Measurements from ENCODE around the gene OCA2.

DNA sequence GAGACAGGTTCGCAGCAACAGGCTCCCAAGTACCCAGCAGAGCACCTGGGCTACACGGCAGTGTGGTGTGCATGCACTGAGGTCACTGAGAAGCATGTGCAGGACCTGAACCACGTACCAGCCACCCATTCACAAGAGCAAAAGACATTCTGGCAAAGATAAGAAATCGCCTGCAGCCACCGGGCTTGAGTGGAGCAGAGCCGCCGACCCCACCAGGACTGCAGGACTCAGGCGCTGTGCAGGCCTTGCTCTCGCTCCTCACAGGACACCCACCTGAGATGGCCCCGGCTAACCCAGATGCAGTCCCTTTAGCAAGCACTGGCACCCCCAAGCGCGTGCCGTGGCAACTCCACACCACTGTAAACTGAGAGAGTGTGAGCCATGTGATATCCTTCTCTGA, 32.3 kb upstream of the OCA2 start:
- TF ChIP-seq, protein P1, sequence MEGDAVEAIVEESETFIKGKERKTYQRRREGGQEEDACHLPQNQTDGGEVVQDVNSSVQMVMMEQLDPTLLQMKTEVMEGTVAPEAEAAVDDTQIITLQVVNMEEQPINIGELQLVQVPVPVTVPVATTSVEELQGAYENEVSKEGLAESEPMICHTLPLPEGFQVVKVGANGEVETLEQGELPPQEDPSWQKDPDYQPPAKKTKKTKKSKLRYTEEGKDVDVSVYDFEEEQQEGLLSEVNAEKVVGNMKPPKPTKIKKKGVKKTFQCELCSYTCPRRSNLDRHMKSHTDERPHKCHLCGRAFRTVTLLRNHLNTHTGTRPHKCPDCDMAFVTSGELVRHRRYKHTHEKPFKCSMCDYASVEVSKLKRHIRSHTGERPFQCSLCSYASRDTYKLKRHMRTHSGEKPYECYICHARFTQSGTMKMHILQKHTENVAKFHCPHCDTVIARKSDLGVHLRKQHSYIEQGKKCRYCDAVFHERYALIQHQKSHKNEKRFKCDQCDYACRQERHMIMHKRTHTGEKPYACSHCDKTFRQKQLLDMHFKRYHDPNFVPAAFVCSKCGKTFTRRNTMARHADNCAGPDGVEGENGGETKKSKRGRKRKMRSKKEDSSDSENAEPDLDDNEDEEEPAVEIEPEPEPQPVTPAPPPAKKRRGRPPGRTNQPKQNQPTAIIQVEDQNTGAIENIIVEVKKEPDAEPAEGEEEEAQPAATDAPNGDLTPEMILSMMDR (IDR thresholded peaks at IDR 0.05; ENCODE audit: insufficient read depth, low read length, poor library complexity, severe bottlenecking): no peak
- TF ChIP-seq EZH2phosphoT487 (conservative IDR thresholded peaks at IDR 0.05; ENCODE audit: low read length): no peak
